Esophagus muscularis mucosa (tissue), 4 donors: ENCODE measurements around the gene TPPP. TPM values are rescaled to one million over a fixed set of nuclear protein-coding genes. Genes with fewer than 3 reads are reported as not detected.

ENCODE experiments used
- DNase-seq: peaks from one replicate; pipeline ENCODE4 v3.0.0-alpha.2; 2017; ENCODE audit errors: extremely low spot score
- H3K27ac ChIP-seq, 4 donors: fragments of 200-600 bp; sonication (generic); replicated peaks in 1 of 4; 1 replicate in 3 of 4; 2 replicates in 1 of 4; pipeline ENCODE4 v1.5.1; 2016 to 2019; ENCODE audit warnings: mild to moderate bottlenecking in 1 of 4
- H3K27me3 ChIP-seq, 4 donors: fragments of 200-600 bp; sonication (generic); one replicate each; pipeline versions ENCODE4 v1.5.1 to v1.6.0; 2016 to 2019
- H3K36me3 ChIP-seq, 4 donors: fragments of 200-600 bp; sonication (generic); one replicate each; pipeline ENCODE4 v1.5.1; 2016 to 2019
- H3K4me1 ChIP-seq, 4 donors: fragments of 200-600 bp; sonication (generic); one replicate each; pipeline ENCODE4 v1.5.1; 2016 to 2019
- H3K4me3 ChIP-seq, 4 donors: fragments of 200-600 bp; sonication (generic); 1 replicate in 2 of 4; 2 replicates in 2 of 4; pipeline ENCODE4 v1.5.1; 2016 to 2019; ENCODE audit warnings: mild to moderate bottlenecking in 4 of 4, moderate library complexity in 1 of 4
- H3K9me3 ChIP-seq, 4 donors: fragments of 200-600 bp; sonication (generic); 1 replicate in 3 of 4; 2 replicates in 1 of 4; pipeline ENCODE4 v1.5.1; 2016 to 2019
- CTCF ChIP-seq, 3 experiments: fragments of 200-600 bp in 2 of 3; fragments of 450-650 bp in 1 of 3; sonication (generic) in 2 of 3; IDR thresholded peaks; one replicate each; pipeline ENCODE4 v1.5.1; 2017 to 2019; ENCODE audit warnings: antibody characterized with exemption in 3 of 3, mild to moderate bottlenecking in 2 of 3, moderate library complexity in 1 of 3
- EP300 ChIP-seq: sonication (generic); formaldehyde crosslinking; IDR thresholded peaks from one replicate; pipeline ENCODE4 v1.6.1; 2017; ENCODE audit warnings: antibody characterized with exemption
- POLR2A ChIP-seq: fragments of 450-650 bp; IDR thresholded peaks from one replicate; pipeline ENCODE4 v1.6.1; 2017; ENCODE audit warnings: antibody characterized with exemption, moderate library complexity, mild to moderate bottlenecking, low read depth
- POLR2AphosphoS5 ChIP-seq, 2 donors: sonication (generic); formaldehyde crosslinking; IDR thresholded peaks; one replicate each; pipeline ENCODE4 v1.6.1; 2017; ENCODE audit warnings: antibody characterized with exemption in 2 of 2
- WGBS: methylation state at CpG from one replicate; pipeline ENCODE4 v1.1.5; 2018; 5-methylcytosine and 5-hydroxymethylcytosine counted together
- intact Hi-C: fragments of 100-400 bp; cut with DNase I; formaldehyde crosslinking; loops from one replicate; pipeline ENCODE4 v1.15.1; 2023
- total RNA-seq, 4 donors: library from RNA; depleted of rRNA; stranded (reverse); fragments of >200 nt; gene quantifications; one replicate each; pipeline versions ENCODE4 v1.1.0 to v1.2.1, GENCODE V29; 2016

Gene TPPP
- total RNA-seq, 4 donors from 2014 or later, result 19.5 to 45.7 (median 34.5) TPM

DNA sequence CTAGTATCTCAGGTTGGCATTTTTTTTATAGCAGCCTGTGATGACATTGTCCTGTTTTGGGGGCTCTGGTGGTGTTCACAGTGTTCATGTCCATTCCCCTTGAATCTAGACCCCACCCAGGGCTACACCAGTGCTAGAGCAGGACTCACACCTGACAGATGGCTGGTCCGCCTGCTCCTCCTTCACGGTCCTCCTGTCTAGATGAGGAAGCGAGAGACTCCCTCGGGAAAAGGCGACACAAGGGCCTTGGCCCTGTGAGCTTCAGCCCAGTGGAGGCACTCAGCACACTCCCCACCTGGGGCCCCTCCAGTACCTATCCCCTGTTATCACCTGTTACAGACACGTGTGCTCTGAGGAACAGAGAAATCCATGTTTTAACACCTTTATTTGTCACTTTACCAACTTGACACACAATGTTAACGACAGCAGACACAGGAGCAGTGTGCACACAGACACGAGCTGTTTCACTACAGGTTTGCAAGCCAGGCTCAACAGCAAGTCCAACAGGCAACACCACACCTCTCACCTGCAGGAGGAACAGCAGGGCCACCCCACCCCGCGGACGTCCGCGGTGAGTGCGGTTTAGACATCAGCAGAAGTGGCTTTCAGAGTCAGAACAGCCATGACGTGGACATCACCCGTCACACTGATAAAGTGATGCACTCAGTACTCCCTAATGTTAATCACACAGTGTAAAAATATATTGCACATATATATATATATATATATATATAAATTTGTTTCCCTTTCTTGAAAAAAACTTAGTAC is 33.5 kb downstream of the TPPP start:
- Histone ChIP-seq H3K4me3 (no peak overlapping the region), H3K36me3 (peaks cover 26 to 72% (median 61%) of the 10 kb centered on the region in 4 donors), H3K9me3 (peaks cover 0 to 7% (median 0%) of the 10 kb centered on the region in 4 donors), H3K27me3 (no peaks in the 10 kb centered on the region), H3K4me1 (no peaks in the 10 kb centered on the region), H3K27ac (no peak overlapping the region)
- no peak for DNase-seq
- TF ChIP-seq CTCF (IDR thresholded peaks at IDR 0.05) (no peak), POLR2AphosphoS5 (IDR thresholded peaks at IDR 0.05) (no peak), POLR2A (no peak), EP300 (no peak)
- 93% methylated on average over 16 of the region's 16 CpGs for WGBS
- intact Hi-C loops, result no loop called here

DNA sequence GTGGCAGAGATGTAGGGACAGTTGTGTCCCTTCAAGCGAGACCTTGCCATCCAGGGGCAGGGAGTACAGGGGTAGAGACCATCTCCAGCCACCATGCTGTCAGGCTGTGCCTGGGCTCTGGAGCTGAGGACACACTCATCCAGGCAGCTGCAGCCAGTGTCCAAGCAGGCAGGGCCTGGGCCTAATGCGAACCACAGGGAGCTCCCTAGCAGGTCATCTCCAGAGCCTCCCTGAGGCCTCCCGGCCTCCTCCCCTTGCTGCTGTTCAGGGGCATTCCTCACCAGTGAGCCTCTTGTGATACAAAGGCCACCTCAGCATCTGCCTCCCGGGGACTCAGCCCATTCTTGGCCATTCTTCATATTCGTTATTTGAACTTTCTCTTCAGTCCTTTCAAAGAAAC is 35.0 kb downstream of the TPPP start:
- Histone ChIP-seq H3K27me3 (no peaks in the 10 kb centered on the region), H3K9me3 (peaks cover 0 to 7% (median 0%) of the 10 kb centered on the region in 4 donors), H3K36me3 (peaks cover 10 to 57% (median 45%) of the 10 kb centered on the region in 4 donors), H3K27ac (no peak overlapping the region), H3K4me1 (no peaks in the 10 kb centered on the region), H3K4me3 (no peak overlapping the region)
- no peak for TF ChIP-seq EP300
- TF ChIP-seq POLR2A, result no peak
- TF ChIP-seq POLR2AphosphoS5 (IDR thresholded peaks at IDR 0.05), result no peak
- TF ChIP-seq CTCF (IDR thresholded peaks at IDR 0.05), result no peak
- intact Hi-C loops, result no loop called here
- WGBS, result 98% methylated on average over 5 of the region's 5 CpGs
- no peak for DNase-seq

GRCh38 chr5:657570-657969 is 35.6 kb downstream of the TPPP start:
- DNase-seq, result no peak
- H3K27ac ChIP-seq, result no peak overlapping the region
- intact Hi-C loops, result no loop called here
- H3K36me3 ChIP-seq, result peaks cover 9 to 56% (median 40%) of the 10 kb centered on the region in 4 donors
- H3K27me3 ChIP-seq, result no peaks in the 10 kb centered on the region
- no peaks in the 10 kb centered on the region for H3K4me1 ChIP-seq
- WGBS, result 98% methylated on average over 6 of the region's 6 CpGs
- no peak overlapping the region for H3K4me3 ChIP-seq
- peaks cover 0 to 7% (median 0%) of the 10 kb centered on the region in 4 donors for H3K9me3 ChIP-seq
- TF ChIP-seq POLR2A (no peak), EP300 (no peak), CTCF (IDR thresholded peaks at IDR 0.05) (no peak), POLR2AphosphoS5 (IDR thresholded peaks at IDR 0.05) (no peak)

DNA sequence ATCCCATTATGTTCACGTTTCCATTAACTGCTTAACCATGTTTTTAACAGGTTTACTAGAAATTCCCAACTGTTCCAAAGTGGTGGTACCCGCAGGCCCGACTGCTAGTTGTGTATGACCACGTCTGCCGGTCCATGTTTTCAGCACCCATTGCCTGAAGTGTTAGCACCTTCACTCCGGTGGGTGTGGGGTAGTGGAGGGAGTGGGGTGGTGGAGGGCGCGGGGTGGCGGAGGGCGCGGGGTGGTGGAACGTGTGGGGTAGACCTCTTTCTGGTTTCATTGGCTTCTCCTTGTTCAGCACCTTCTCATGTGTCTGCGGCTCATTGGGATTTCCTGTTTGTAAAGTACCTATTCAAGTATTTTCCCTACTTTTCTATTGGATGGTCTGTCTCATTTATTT is 37.7 kb downstream of the TPPP start:
- Histone ChIP-seq H3K9me3 (peaks cover 0 to 7% (median 0%) of the 10 kb centered on the region in 4 donors), H3K27ac (no peak overlapping the region), H3K4me3 (no peak overlapping the region), H3K36me3 (peaks cover 0 to 44% (median 23%) of the 10 kb centered on the region in 4 donors), H3K4me1 (no peaks in the 10 kb centered on the region), H3K27me3 (no peaks in the 10 kb centered on the region)
- no peak for TF ChIP-seq POLR2AphosphoS5 (IDR thresholded peaks at IDR 0.05)
- TF ChIP-seq POLR2A, result no peak
- TF ChIP-seq EP300, result no peak
- TF ChIP-seq CTCF (IDR thresholded peaks at IDR 0.05), result no peak
- intact Hi-C loops, result no loop called here
- DNase-seq, result no peak
- WGBS, result 97% methylated on average over 12 of the region's 13 CpGs
